ENCODE results near the gene RDH5.

DNA sequence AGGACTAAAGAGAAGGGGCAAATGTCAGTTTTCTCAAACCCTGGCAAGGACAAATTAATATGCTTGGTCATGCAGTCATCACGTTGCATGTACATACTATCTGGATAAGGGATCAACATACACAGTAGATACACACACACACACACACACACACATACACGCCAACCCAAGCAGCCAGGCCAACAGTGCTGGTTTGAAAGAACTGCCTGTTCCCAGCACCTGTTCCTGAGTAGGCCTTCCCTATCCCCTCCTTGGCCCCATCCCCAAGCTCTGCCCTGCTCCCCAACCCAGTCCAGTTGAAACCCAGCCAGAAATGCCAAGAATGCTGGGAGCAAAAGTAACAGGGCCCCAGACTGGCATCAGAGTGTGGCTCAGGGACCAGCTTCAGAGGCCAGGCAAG, 16.9 kb upstream of the RDH5 start:
- TF ChIP-seq, protein P1, sequence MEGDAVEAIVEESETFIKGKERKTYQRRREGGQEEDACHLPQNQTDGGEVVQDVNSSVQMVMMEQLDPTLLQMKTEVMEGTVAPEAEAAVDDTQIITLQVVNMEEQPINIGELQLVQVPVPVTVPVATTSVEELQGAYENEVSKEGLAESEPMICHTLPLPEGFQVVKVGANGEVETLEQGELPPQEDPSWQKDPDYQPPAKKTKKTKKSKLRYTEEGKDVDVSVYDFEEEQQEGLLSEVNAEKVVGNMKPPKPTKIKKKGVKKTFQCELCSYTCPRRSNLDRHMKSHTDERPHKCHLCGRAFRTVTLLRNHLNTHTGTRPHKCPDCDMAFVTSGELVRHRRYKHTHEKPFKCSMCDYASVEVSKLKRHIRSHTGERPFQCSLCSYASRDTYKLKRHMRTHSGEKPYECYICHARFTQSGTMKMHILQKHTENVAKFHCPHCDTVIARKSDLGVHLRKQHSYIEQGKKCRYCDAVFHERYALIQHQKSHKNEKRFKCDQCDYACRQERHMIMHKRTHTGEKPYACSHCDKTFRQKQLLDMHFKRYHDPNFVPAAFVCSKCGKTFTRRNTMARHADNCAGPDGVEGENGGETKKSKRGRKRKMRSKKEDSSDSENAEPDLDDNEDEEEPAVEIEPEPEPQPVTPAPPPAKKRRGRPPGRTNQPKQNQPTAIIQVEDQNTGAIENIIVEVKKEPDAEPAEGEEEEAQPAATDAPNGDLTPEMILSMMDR (IDR thresholded peaks at IDR 0.05; ENCODE audit: low read depth, low read length, poor library complexity, severe bottlenecking), result no peak
- TF ChIP-seq EZH2phosphoT487 (IDR thresholded peaks at IDR 0.05; ENCODE audit: borderline replicate concordance, low read length), result no peak

Measured in DOHH2 (cell line).